ENCODE results near the gene FDX1.

FDX1 gene

GRCh38 chr11:110438017-110438416 is 8.3 kb downstream of the FDX1 start:
- Mint-ChIP-seq H3K9me3 (peaks cover 5% of the 10 kb centered on the region), H3K27ac (no peak overlapping the region), H3K27me3 (no peaks in the 10 kb centered on the region), H3K36me3 (ENCODE audit: low read depth) (peaks cover 57% of the 10 kb centered on the region), H3K4me1 (peaks cover 56% of the 10 kb centered on the region), H3K4me3 (no peak overlapping the region)
- no peak for ATAC-seq
- no peak for DNase-seq

GRCh38 chr11:110445437-110445836 is 15.7 kb downstream of the FDX1 start:
- Mint-ChIP-seq H3K36me3 (ENCODE audit: low read depth) (peaks cover 32% of the 10 kb centered on the region), H3K4me1 (peaks cover 21% of the 10 kb centered on the region), H3K27me3 (no peaks in the 10 kb centered on the region), H3K27ac (no peak overlapping the region), H3K4me3 (no peak overlapping the region), H3K9me3 (peaks cover 5% of the 10 kb centered on the region)
- ATAC-seq (no peak), DNase-seq (no peak)

- Mint-ChIP-seq H3K4me1 (peaks cover 19% of the 10 kb centered on the region), H3K36me3 (ENCODE audit: low read depth) (peaks cover 25% of the 10 kb centered on the region), H3K27ac (no peak overlapping the region), H3K4me3 (no peak overlapping the region), H3K9me3 (peaks cover 3% of the 10 kb centered on the region), H3K27me3 (no peaks in the 10 kb centered on the region)
- DNase-seq (no peak), ATAC-seq (no peak)
These were observed 16.3 kb downstream of the FDX1 start for GRCh38 chr11:110446061-110446460.

GRCh38 chr11:110446594-110446993 is 16.8 kb downstream of the FDX1 start:
- Mint-ChIP-seq H3K4me1 (peaks cover 14% of the 10 kb centered on the region), H3K36me3 (ENCODE audit: low read depth) (peaks cover 21% of the 10 kb centered on the region), H3K27ac (no peak overlapping the region), H3K4me3 (no peak overlapping the region), H3K27me3 (no peaks in the 10 kb centered on the region), H3K9me3 (no peaks in the 10 kb centered on the region)
- ATAC-seq (no peak), DNase-seq (no peak)

- Mint-ChIP-seq H3K4me1 (peaks cover 13% of the 10 kb centered on the region), H3K4me3 (no peak overlapping the region), H3K9me3 (no peaks in the 10 kb centered on the region), H3K36me3 (ENCODE audit: low read depth) (peaks cover 21% of the 10 kb centered on the region), H3K27me3 (no peaks in the 10 kb centered on the region), H3K27ac (no peak overlapping the region)
- DNase-seq (no peak), ATAC-seq (no peak)
These were observed 17.6 kb downstream of the FDX1 start for GRCh38 chr11:110447343-110447742.

GRCh38 chr11:110447897-110448745 is 18.4 kb downstream of the FDX1 start:
- DNase-seq, result no peak
- peaks cover 21% of the 10 kb centered on the region for H3K4me1 Mint-ChIP-seq
- ATAC-seq, result no peak
- H3K4me3 Mint-ChIP-seq, result no peak overlapping the region
- no peak overlapping the region for H3K27ac Mint-ChIP-seq
- no peaks in the 10 kb centered on the region for H3K27me3 Mint-ChIP-seq
- H3K9me3 Mint-ChIP-seq, result no peaks in the 10 kb centered on the region
- H3K36me3 Mint-ChIP-seq (ENCODE audit: low read depth), result peaks cover 15% of the 10 kb centered on the region

GRCh38 chr11:110450246-110450645 is 20.5 kb downstream of the FDX1 start:
- peaks cover 9% of the 10 kb centered on the region for H3K36me3 Mint-ChIP-seq (ENCODE audit: low read depth)
- DNase-seq (no peak), ATAC-seq (no peak)
- H3K9me3 Mint-ChIP-seq, result no peaks in the 10 kb centered on the region
- no peaks in the 10 kb centered on the region for H3K27me3 Mint-ChIP-seq
- peaks cover 34% of the 10 kb centered on the region for H3K4me1 Mint-ChIP-seq
- no peak overlapping the region for H3K27ac Mint-ChIP-seq
- no peak overlapping the region for H3K4me3 Mint-ChIP-seq

GRCh38 chr11:110452720-110453119 is 23.0 kb downstream of the FDX1 start:
- peak; percentile 48 for ATAC-seq
- Mint-ChIP-seq H3K36me3 (ENCODE audit: low read depth) (peaks cover 12% of the 10 kb centered on the region), H3K4me1 (peaks cover 39% of the 10 kb centered on the region), H3K9me3 (no peaks in the 10 kb centered on the region), H3K27me3 (no peaks in the 10 kb centered on the region), H3K4me3 (no peak overlapping the region), H3K27ac (no peak overlapping the region)
- DNase-seq, result no peak

- H3K4me3 Mint-ChIP-seq, result no peak overlapping the region
- ATAC-seq (peak; percentile 70), DNase-seq (no peak)
- H3K36me3 Mint-ChIP-seq (ENCODE audit: low read depth), result peaks cover 18% of the 10 kb centered on the region
- no peaks in the 10 kb centered on the region for H3K9me3 Mint-ChIP-seq
- H3K27ac Mint-ChIP-seq, result no peak overlapping the region
- H3K27me3 Mint-ChIP-seq, result no peaks in the 10 kb centered on the region
- H3K4me1 Mint-ChIP-seq, result peaks cover 38% of the 10 kb centered on the region
These were observed 24.1 kb downstream of the FDX1 start for GRCh38 chr11:110453684-110454354.

- Mint-ChIP-seq H3K36me3 (ENCODE audit: low read depth) (peaks cover 22% of the 10 kb centered on the region), H3K9me3 (no peaks in the 10 kb centered on the region), H3K27me3 (no peaks in the 10 kb centered on the region), H3K4me3 (no peak overlapping the region), H3K4me1 (peaks cover 38% of the 10 kb centered on the region), H3K27ac (no peak overlapping the region)
- DNase-seq, result no peak
- ATAC-seq, result peak; percentile 73
These were observed 24.9 kb downstream of the FDX1 start for GRCh38 chr11:110454609-110455008.

- Mint-ChIP-seq H3K27ac (no peak overlapping the region), H3K4me3 (no peak overlapping the region), H3K4me1 (peaks cover 38% of the 10 kb centered on the region), H3K9me3 (no peaks in the 10 kb centered on the region), H3K27me3 (no peaks in the 10 kb centered on the region), H3K36me3 (ENCODE audit: low read depth) (peaks cover 22% of the 10 kb centered on the region)
- no peak for DNase-seq
- peak; percentile 34 for ATAC-seq
These were observed 26.0 kb downstream of the FDX1 start for GRCh38 chr11:110455718-110456117.

GRCh38 chr11:110463153-110463552 is 33.4 kb downstream of the FDX1 start:
- no peaks in the 10 kb centered on the region for H3K4me1 Mint-ChIP-seq
- H3K27ac Mint-ChIP-seq, result no peak overlapping the region
- no peaks in the 10 kb centered on the region for H3K9me3 Mint-ChIP-seq
- peaks cover 15% of the 10 kb centered on the region for H3K36me3 Mint-ChIP-seq (ENCODE audit: low read depth)
- H3K4me3 Mint-ChIP-seq, result no peak overlapping the region
- DNase-seq, result peak; percentile 40
- no peaks in the 10 kb centered on the region for H3K27me3 Mint-ChIP-seq
- ATAC-seq, result peak; percentile 57

GRCh38 chr11:110465231-110465630 is 35.5 kb downstream of the FDX1 start:
- H3K27ac Mint-ChIP-seq, result no peak overlapping the region
- no peaks in the 10 kb centered on the region for H3K27me3 Mint-ChIP-seq
- no peak overlapping the region for H3K4me3 Mint-ChIP-seq
- no peaks in the 10 kb centered on the region for H3K4me1 Mint-ChIP-seq
- peaks cover 9% of the 10 kb centered on the region for H3K36me3 Mint-ChIP-seq (ENCODE audit: low read depth)
- H3K9me3 Mint-ChIP-seq, result no peaks in the 10 kb centered on the region
- DNase-seq (no peak), ATAC-seq (no peak)

GRCh38 chr11:110467556-110467955 is 37.8 kb downstream of the FDX1 start:
- ATAC-seq, result no peak
- Mint-ChIP-seq H3K36me3 (ENCODE audit: low read depth) (peaks cover 6% of the 10 kb centered on the region), H3K27me3 (no peaks in the 10 kb centered on the region), H3K27ac (no peak overlapping the region), H3K9me3 (no peaks in the 10 kb centered on the region), H3K4me3 (no peak overlapping the region), H3K4me1 (no peaks in the 10 kb centered on the region)
- no peak for DNase-seq

- Mint-ChIP-seq H3K4me3 (no peak overlapping the region), H3K4me1 (no peaks in the 10 kb centered on the region), H3K27ac (no peak overlapping the region), H3K27me3 (no peaks in the 10 kb centered on the region), H3K9me3 (no peaks in the 10 kb centered on the region), H3K36me3 (ENCODE audit: low read depth) (peaks cover 4% of the 10 kb centered on the region)
- DNase-seq (no peak), ATAC-seq (no peak)
These were observed 38.4 kb downstream of the FDX1 start for GRCh38 chr11:110468121-110468520.
